GM13976 (cell line): ENCODE measurements around the gene INSC.

ENCODE experiments used
- DNase-seq: peaks from one replicate; pipeline ENCODE4 v3.0.0; 2012; ENCODE audit warnings: low spot score
- CTCF ChIP-seq: IDR thresholded peaks from 2 replicates; pipeline ENCODE4 v1.5.1; 2012; ENCODE audit warnings: borderline replicate concordance, mild to moderate bottlenecking; ENCODE audit not compliant: insufficient read depth; ENCODE audit errors: extremely low read depth, missing control alignments, control extremely low read depth
- in situ Hi-C: fragments of 300-500 bp; cut with MboI; formaldehyde crosslinking; loops from one replicate; pipeline ENCODE4 v1.12.0; 2022; ENCODE audit warnings: low sequenced_read_pairs, mixed read lengths, inconsistent platforms; ENCODE audit not compliant: unreplicated experiment

INSC gene

GRCh38 chr11:15186146-15186545 lies 71.4 kb downstream of the INSC start:
- DNase-seq: no peak
- TF ChIP-seq CTCF: no peak
- in situ Hi-C loops: no loop called here

GRCh38 chr11:15189189-15189588 lies 74.5 kb downstream of the INSC start:
- in situ Hi-C loops: no loop called here
- DNase-seq: no peak
- no peak for TF ChIP-seq CTCF

GRCh38 chr11:15189641-15190365 lies 75.1 kb downstream of the INSC start:
- no peak for TF ChIP-seq CTCF
- DNase-seq: no peak
- in situ Hi-C loops: no loop called here

- DNase-seq: no peak
- in situ Hi-C loops: no loop called here
- TF ChIP-seq CTCF: no peak
These were observed 75.9 kb downstream of the INSC start for GRCh38 chr11:15190611-15191010.

GRCh38 chr11:15192005-15192556 lies 77.4 kb downstream of the INSC start:
- DNase-seq: no peak
- no peak for TF ChIP-seq CTCF
- in situ Hi-C loops: no loop called here

- in situ Hi-C loops: no loop called here
- TF ChIP-seq CTCF: no peak
- no peak for DNase-seq
These were observed 80.1 kb downstream of the INSC start for GRCh38 chr11:15194671-15195415.
